ENCODE data around the gene SYT3. TPM values are rescaled to one million over a fixed set of nuclear protein-coding genes. Genes with fewer than 3 reads are reported as not detected.
"Not testable (repeated sequence)": the region's sequence is repeated elsewhere in the genome, so short reads cannot be mapped to it uniquely, and the experiment has no call there.

Gene SYT3
- total RNA-seq, 2 donors from 2014 or later, result 3.0 to 4.4 TPM

DNA sequence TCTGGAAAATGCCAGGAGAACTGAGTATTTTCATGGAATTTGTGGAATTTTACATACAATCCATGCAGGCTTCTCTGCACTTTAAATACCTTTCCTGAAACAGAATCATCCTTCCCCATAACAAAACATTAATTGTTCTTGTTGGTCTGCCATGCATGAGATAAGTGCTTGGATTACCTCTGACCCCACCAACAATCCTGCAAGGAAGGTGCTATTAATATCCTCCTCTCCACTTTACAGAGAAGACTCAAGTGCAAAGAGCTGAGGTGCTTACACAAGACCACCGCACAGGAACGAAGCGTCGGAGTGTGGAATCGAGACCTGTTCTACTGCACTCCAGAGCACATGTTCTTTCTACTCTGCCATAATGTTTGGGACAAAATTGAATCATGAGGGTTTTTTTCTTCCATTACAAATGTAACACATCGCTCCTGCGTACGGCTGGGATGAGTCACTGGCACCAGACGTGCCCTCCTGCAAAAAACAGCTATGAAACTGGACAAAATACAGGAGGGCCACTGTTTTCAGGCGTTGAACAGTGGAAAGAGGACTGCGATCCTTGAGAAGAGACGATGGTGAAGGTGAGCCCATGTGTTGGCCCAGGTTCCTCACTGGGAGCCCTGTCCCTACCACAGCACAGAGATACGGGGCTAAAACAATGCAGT is 58.6 kb downstream of the SYT3 start:
- no peak for TF ChIP-seq POLR2A (IDR thresholded peaks at IDR 0.05)
- no peak for TF ChIP-seq POLR2AphosphoS5 (IDR thresholded peaks at IDR 0.05)
- TF ChIP-seq, protein P1, sequence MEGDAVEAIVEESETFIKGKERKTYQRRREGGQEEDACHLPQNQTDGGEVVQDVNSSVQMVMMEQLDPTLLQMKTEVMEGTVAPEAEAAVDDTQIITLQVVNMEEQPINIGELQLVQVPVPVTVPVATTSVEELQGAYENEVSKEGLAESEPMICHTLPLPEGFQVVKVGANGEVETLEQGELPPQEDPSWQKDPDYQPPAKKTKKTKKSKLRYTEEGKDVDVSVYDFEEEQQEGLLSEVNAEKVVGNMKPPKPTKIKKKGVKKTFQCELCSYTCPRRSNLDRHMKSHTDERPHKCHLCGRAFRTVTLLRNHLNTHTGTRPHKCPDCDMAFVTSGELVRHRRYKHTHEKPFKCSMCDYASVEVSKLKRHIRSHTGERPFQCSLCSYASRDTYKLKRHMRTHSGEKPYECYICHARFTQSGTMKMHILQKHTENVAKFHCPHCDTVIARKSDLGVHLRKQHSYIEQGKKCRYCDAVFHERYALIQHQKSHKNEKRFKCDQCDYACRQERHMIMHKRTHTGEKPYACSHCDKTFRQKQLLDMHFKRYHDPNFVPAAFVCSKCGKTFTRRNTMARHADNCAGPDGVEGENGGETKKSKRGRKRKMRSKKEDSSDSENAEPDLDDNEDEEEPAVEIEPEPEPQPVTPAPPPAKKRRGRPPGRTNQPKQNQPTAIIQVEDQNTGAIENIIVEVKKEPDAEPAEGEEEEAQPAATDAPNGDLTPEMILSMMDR (IDR thresholded peaks at IDR 0.05), result no peak
- no peak for DNase-seq (ENCODE audit: low spot score)
- H3K9me3 ChIP-seq, result no peaks in the 10 kb centered on the region
- no peaks in the 10 kb centered on the region for H3K36me3 ChIP-seq
- H3K27ac ChIP-seq, result no peak overlapping the region
- no peaks in the 10 kb centered on the region for H3K4me1 ChIP-seq (replicated peaks)
- intact Hi-C loops (cut with DNase I), result no loop called here
- H3K4me3 ChIP-seq, result no peak overlapping the region
- H3K27me3 ChIP-seq (replicated peaks; ENCODE audit: insufficient read depth), result peaks cover 2% of the 10 kb centered on the region
- WGBS, result 82% methylated on average over 13 of the region's 13 CpGs

DNA sequence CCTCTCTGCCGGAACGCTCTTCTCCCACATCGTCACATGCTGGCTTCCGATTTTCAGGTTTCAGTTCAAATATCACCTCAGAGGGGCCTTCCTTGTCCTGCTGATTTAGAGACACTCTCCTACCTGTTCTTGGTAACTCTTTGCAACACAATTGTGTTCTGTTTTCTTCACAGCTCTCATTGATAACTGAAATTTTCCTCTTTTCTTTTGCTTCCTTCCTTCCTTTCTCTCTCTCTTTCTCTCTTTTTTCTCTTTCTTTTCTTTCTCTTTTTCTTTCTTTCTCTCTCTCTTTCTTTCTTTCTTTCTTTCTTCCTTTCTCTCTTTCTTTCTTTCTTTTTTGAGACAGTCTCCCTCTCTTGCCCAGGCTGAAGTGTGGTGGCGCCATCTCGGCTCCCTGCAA is 59.4 kb downstream of the SYT3 start:
- Histone ChIP-seq H3K4me3 (no peak overlapping the region), H3K9me3 (no peaks in the 10 kb centered on the region), H3K27ac (no peak overlapping the region), H3K4me1 (replicated peaks) (no peaks in the 10 kb centered on the region), H3K36me3 (no peaks in the 10 kb centered on the region), H3K27me3 (replicated peaks; ENCODE audit: insufficient read depth) (peaks cover 2% of the 10 kb centered on the region)
- WGBS, result 92% methylated on average over 6 of the region's 6 CpGs
- intact Hi-C loops (cut with DNase I), result no loop called here
- TF ChIP-seq POLR2AphosphoS5 (IDR thresholded peaks at IDR 0.05), result no peak
- no peak for DNase-seq (ENCODE audit: low spot score)

GRCh38 chr19:50576769-50577168 is 62.9 kb downstream of the SYT3 start:
- H3K27ac ChIP-seq; H3K4me3 ChIP-seq; H3K9me3 ChIP-seq; H3K4me1 ChIP-seq (replicated peaks); DNase-seq (ENCODE audit: low spot score); H3K36me3 ChIP-seq; H3K27me3 ChIP-seq (replicated peaks; ENCODE audit: insufficient read depth); intact Hi-C loops (cut with DNase I): not testable (repeated sequence)
- 86% methylated on average over 3 of the region's 3 CpGs for WGBS

- Histone ChIP-seq H3K4me3 (no peak overlapping the region), H3K27me3 (replicated peaks; ENCODE audit: insufficient read depth) (no peaks in the 10 kb centered on the region), H3K9me3 (no peaks in the 10 kb centered on the region), H3K36me3 (no peaks in the 10 kb centered on the region), H3K27ac (no peak overlapping the region), H3K4me1 (replicated peaks) (no peaks in the 10 kb centered on the region)
- TF ChIP-seq POLR2A (IDR thresholded peaks at IDR 0.05) (no peak), POLR2AphosphoS5 (IDR thresholded peaks at IDR 0.05) (no peak)
- TF ChIP-seq, protein P1 (IDR thresholded peaks at IDR 0.05), result no peak
- WGBS, result 74% methylated on average over 13 of the region's 13 CpGs
- intact Hi-C loops (cut with DNase I), result no loop called here
- DNase-seq (ENCODE audit: low spot score), result no peak
Measured at GRCh38 chr19:50573741-50574461, 65.8 kb downstream of the SYT3 start.

Other genes starting within 250 kb of the SYT3 start
- not detected for gene SPIB, start 220.9 kb downstream of the SYT3 start, total RNA-seq
- gene MYBPC2, start 207.0 kb downstream of the SYT3 start, total RNA-seq, result under 1 TPM; 0.09 to 0.34 TPM
- gene EMC10, start 163.4 kb downstream of the SYT3 start, total RNA-seq, result 100 to 1,000 TPM; 135 to 286 TPM
- gene GARIN5A, start 163.0 kb downstream of the SYT3 start, total RNA-seq, result 10 to 100 TPM in 1 of 2 donors, 1 to 10 TPM in 1; 5.9 to 16.8 TPM
- gene JOSD2, start 128.7 kb downstream of the SYT3 start, total RNA-seq, result 10 to 100 TPM; 29.4 to 31.7 TPM
- gene ASPDH, start 126.0 kb downstream of the SYT3 start, total RNA-seq, result not detected
- 1 to 10 TPM; 5.6 to 7.9 TPM for gene LRRC4B, start 71.4 kb downstream of the SYT3 start, total RNA-seq
- gene C19orf81, start 9.6 kb upstream of the SYT3 start, total RNA-seq, result 10 to 100 TPM in 1 of 2 donors, 1 to 10 TPM in 1; 4.3 to 33.2 TPM
- gene SHANK1, start 79.9 kb upstream of the SYT3 start, total RNA-seq, result 1 to 10 TPM in 1 of 2 donors, under 1 TPM in 1; 0.91 to 2.3 TPM
- gene CLEC11A, start 83.5 kb upstream of the SYT3 start, total RNA-seq, result 10 to 100 TPM; 13.8 to 26.2 TPM
- not detected for gene GPR32, start 130.6 kb upstream of the SYT3 start, total RNA-seq
- not detected for gene ACP4, start 150.5 kb upstream of the SYT3 start, total RNA-seq
- 10 to 100 TPM in 1 of 2 donors, 1 to 10 TPM in 1; 8.3 to 45.2 TPM for gene KLK1, start 183.9 kb upstream of the SYT3 start, total RNA-seq
- gene KLK15, start 193.7 kb upstream of the SYT3 start, total RNA-seq, result 1 to 10 TPM; 4.0 to 8.5 TPM
- gene KLK3, start 215.0 kb upstream of the SYT3 start, total RNA-seq, result over 10,000 TPM in 1 of 2 donors, 1,000 to 10,000 TPM in 1; 7,620 to 35,247 TPM
- gene KLK2, start 233.6 kb upstream of the SYT3 start, total RNA-seq, result over 10,000 TPM in 1 of 2 donors, 1,000 to 10,000 TPM in 1; 3,344 to 10,024 TPM